Keratinocyte (primary cell): ENCODE results near the gene NR1H2. TPM values are rescaled to one million over a fixed set of nuclear protein-coding genes. Genes with fewer than 3 reads are reported as not detected.

ENCODE experiments used
- DNase-seq: peaks from one replicate; pipeline ENCODE4 v3.0.0-alpha.2; 2011; ENCODE audit warnings: low read depth, missing footprints, low spot score
- FAIRE-seq: peaks from 2 replicates; lab custom pipeline; 2011; peaks lifted over from hg19 to GRCh38; lab: Jason Lieb, UNC
- H2AFZ ChIP-seq: 2 replicates; pipeline ENCODE4 v1.6.0; 2012; ENCODE audit warnings: low read length, control low read depth, inconsistent platforms; ENCODE audit not compliant: control insufficient read depth
- H3K27ac ChIP-seq: 2 replicates; pipeline ENCODE4 v1.5.1; 2011; ENCODE audit warnings: low read length; ENCODE audit not compliant: control insufficient read depth, insufficient read depth
- H3K27me3 ChIP-seq: 3 replicates; pipeline ENCODE4 v1.6.0; 2011; ENCODE audit warnings: low read length; ENCODE audit not compliant: control insufficient read depth, insufficient read depth; ENCODE audit errors: extremely low read depth
- H3K36me3 ChIP-seq, 2 experiments: 2 replicates in 1 of 2; 3 replicates in 1 of 2; pipeline ENCODE4 v1.5.1; 2011; ENCODE audit warnings: low read length in 2 of 2, mild to moderate bottlenecking in 1 of 2; ENCODE audit not compliant: control insufficient read depth in 2 of 2, insufficient read depth in 2 of 2; ENCODE audit errors: extremely low read depth in 1 of 2
- H3K4me1 ChIP-seq: 3 replicates; pipeline ENCODE4 v1.5.1; 2011; ENCODE audit warnings: low read length; ENCODE audit not compliant: control insufficient read depth, insufficient read depth; ENCODE audit errors: extremely low read depth
- H3K4me2 ChIP-seq: 3 replicates; pipeline ENCODE4 v1.6.0; 2011; ENCODE audit warnings: low read depth, low read length; ENCODE audit not compliant: control insufficient read depth, insufficient read depth; ENCODE audit errors: extremely low read depth
- H3K4me3 ChIP-seq, 3 experiments: fragments of 200-600 bp in 1 of 3; sonication (generic) in 1 of 3; 2 replicates in 2 of 3; 3 replicates in 1 of 3; pipeline ENCODE4 v1.5.1; 2011 to 2016; ENCODE audit warnings: low read length in 3 of 3, mild to moderate bottlenecking in 3 of 3, control low read depth in 2 of 3, inconsistent platforms in 1 of 3, low read depth in 1 of 3, mixed read lengths in 1 of 3, mixed run types in 1 of 3, moderate library complexity in 1 of 3; ENCODE audit not compliant: control insufficient read depth in 2 of 3, insufficient read depth in 2 of 3; ENCODE audit errors: extremely low read depth in 1 of 3
- H3K79me2 ChIP-seq: 2 replicates; pipeline ENCODE4 v1.6.0; 2012; ENCODE audit warnings: low read length; ENCODE audit not compliant: control insufficient read depth, insufficient read depth
- H3K9ac ChIP-seq: 3 replicates; pipeline ENCODE4 v1.6.0; 2011; ENCODE audit warnings: low read length; ENCODE audit not compliant: control insufficient read depth, insufficient read depth; ENCODE audit errors: extremely low read depth
- H3K9me1 ChIP-seq: 3 replicates; pipeline ENCODE4 v1.6.0; 2011; ENCODE audit warnings: low read length; ENCODE audit not compliant: control insufficient read depth, insufficient read depth; ENCODE audit errors: extremely low read depth
- H3K9me3 ChIP-seq: 2 replicates; pipeline ENCODE4 v1.5.1; 2012; ENCODE audit warnings: low read depth, low read length; ENCODE audit not compliant: control insufficient read depth
- H4K20me1 ChIP-seq: 3 replicates; pipeline ENCODE4 v1.6.0; 2011; ENCODE audit warnings: low read length; ENCODE audit not compliant: control insufficient read depth, insufficient read depth; ENCODE audit errors: extremely low read depth
- EZH2 ChIP-seq: IDR thresholded peaks from one replicate; pipeline ENCODE4 v1.6.1; 2012; ENCODE audit warnings: inconsistent platforms, mild to moderate bottlenecking, low read length, moderate library complexity
- dilution Hi-C: fragments of 300-500 bp; cut with MboI; formaldehyde crosslinking; loops from one replicate; pipeline ENCODE4 v1.7.0; 2020; ENCODE audit warnings: low sequenced_read_pairs; ENCODE audit not compliant: extremely low pct_ligation_motif_present
- polyA plus RNA-seq, 5 experiments: library from polyadenylated mRNA; depleted of rRNA in 3 of 5; stranded (reverse) in 3 of 5; stranded (forward) in 1 of 5; unstranded in 1 of 5; fragments of >200 nt; gene quantifications; 1 replicate in 1 of 5; 2 replicates in 3 of 5; 3 replicates in 1 of 5; pipeline versions ENCODE4 v1.2.1 to v1.2.3, GENCODE V29; 2011 to 2012; ENCODE audit warnings: missing spikeins in 2 of 5, low read depth in 1 of 5, low replicate concordance in 1 of 5
- TF ChIP-seq, protein P1 (sequence below), 3 experiments: IDR thresholded peaks in 1 of 3; conservative IDR thresholded peaks in 1 of 3; optimal IDR thresholded peaks in 1 of 3; 2 replicates in 2 of 3; 3 replicates in 1 of 3; pipeline versions ENCODE3 to v1.5.1; 2011; ENCODE audit warnings: low read length in 3 of 3, mild to moderate bottlenecking in 3 of 3, moderate library complexity in 2 of 3, control low read depth in 1 of 3, inconsistent platforms in 1 of 3; ENCODE audit not compliant: insufficient read depth in 2 of 3; ENCODE audit errors: extremely low read depth in 1 of 3

The NR1H2 gene
- polyA plus RNA-seq, 1 donor (not counting 4 experiments of a cell fraction or from before 2014, with no cell fraction given), result 19.5 TPM

DNA sequence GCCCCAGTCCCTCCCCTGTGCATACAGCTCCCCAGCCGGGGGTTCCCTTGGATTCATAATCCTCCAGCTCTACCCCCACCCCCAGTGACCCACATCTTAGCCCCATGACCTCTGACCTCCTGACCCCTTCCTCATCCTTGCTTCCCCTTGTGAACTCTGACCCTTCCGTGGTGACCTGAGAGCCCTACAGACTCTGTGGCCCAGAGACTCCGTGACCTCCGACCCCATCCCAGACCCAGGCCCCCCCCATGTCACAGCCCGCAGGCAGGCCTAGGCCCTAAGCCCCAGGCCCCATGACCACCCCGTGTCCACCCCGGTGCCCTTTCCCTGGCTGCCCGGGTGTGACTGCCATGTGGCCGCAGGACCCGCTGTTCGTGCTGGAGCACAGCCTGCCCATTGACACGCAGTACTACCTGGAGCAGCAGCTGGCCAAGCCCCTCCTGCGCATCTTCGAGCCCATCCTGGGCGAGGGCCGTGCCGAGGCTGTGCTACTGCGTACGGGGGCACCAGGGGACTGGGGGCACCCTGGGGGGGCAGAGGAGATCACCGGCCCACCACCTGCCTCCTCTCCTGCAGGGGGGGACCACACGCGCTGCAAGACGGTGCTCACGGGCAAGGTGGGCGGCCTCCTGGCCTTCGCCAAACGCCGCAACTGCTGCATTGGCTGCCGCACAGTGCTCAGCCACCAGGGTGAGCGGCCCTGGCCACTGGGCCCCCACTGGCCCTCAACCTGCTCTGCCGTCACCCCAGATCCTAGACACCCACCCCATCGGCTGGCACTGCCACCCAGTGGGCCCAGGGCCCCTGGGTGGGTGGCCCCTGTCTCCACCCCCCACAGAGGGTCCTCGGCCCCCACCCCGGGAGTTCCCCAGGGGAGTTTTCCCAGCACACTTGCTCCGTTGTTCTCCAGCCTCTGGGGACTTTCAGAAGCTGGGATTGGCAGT is 40.0 kb downstream of the NR1H2 start:
- Histone ChIP-seq H3K27me3 (peaks cover 18% of the 10 kb centered on the region), H4K20me1 (no peaks in the 10 kb centered on the region), H3K9me1 (no peaks in the 10 kb centered on the region), H2AFZ (no peak overlapping the region), H3K9ac (no peak overlapping the region), H3K36me3 (peaks cover 1 to 6% of the 10 kb centered on the region in 2 experiments), H3K4me3 (no peak overlapping the region), H3K27ac (no peak overlapping the region), H3K79me2 (no peaks in the 10 kb centered on the region), H3K4me1 (no peaks in the 10 kb centered on the region), H3K9me3 (no peaks in the 10 kb centered on the region), H3K4me2 (no peak overlapping the region)
- FAIRE-seq (no peak), DNase-seq (no peak)
- no peak for TF ChIP-seq EZH2
- TF ChIP-seq, protein P1, sequence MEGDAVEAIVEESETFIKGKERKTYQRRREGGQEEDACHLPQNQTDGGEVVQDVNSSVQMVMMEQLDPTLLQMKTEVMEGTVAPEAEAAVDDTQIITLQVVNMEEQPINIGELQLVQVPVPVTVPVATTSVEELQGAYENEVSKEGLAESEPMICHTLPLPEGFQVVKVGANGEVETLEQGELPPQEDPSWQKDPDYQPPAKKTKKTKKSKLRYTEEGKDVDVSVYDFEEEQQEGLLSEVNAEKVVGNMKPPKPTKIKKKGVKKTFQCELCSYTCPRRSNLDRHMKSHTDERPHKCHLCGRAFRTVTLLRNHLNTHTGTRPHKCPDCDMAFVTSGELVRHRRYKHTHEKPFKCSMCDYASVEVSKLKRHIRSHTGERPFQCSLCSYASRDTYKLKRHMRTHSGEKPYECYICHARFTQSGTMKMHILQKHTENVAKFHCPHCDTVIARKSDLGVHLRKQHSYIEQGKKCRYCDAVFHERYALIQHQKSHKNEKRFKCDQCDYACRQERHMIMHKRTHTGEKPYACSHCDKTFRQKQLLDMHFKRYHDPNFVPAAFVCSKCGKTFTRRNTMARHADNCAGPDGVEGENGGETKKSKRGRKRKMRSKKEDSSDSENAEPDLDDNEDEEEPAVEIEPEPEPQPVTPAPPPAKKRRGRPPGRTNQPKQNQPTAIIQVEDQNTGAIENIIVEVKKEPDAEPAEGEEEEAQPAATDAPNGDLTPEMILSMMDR (optimal IDR thresholded peaks at IDR 0.05 in 1 of 3, IDR thresholded peaks at IDR 0.05 in 1 of 3, conservative IDR thresholded peaks at IDR 0.05 in 1 of 3; ENCODE audit: extremely low read depth in 1 of 3, insufficient read depth in 2 of 3, low read length in 3 of 3), result no peak
- dilution Hi-C loops, result no loop called here

DNA sequence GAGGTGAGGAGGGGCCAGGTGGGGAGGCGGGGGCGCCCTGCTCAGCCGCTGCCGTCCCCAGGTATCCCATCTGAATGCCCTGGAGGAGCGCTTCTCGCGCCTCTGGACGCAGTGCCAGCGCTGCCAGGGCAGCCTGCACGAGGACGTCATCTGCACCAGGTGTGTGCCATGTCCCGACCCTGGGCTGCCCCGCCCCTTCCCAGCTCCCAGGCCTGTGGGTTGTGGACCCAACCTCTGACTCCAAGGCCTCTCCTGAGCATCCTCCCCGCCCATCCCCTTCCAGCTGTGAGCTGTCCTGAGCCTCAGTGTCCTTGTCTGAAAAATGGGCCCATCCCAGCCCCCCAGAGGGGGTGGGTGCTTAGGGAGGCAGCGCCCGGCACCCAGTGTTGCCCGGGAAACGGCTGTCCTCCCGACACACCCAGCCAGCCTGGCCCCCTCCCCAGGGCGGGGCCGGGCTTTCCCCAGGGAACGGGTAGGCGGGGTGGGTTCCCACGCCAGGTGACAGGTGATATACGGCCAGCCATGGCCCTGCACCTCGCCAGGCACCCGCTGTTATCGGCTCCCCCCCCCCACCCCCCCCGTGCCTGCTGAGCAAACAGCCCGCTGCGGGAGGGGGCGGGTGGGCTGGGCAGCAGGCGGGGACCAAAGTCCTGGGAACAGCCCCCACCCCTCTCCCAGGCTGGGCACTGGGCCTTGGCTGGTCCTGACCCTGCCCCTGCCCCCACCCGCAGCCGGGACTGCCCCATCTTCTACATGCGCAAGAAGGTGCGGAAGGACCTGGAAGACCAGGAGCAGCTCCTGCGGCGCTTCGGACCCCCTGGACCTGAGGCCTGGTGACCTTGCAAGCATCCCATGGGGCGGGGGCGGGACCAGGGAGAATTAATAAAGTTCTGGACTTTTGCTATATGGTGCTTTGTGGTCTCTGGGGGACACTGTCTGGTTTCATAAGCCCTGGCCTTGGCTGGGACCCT is 41.1 kb downstream of the NR1H2 start:
- FAIRE-seq, result no peak
- DNase-seq, result no peak
- TF ChIP-seq, protein P1 (optimal IDR thresholded peaks at IDR 0.05 in 1 of 3, IDR thresholded peaks at IDR 0.05 in 1 of 3, conservative IDR thresholded peaks at IDR 0.05 in 1 of 3; ENCODE audit: extremely low read depth in 1 of 3, insufficient read depth in 2 of 3, low read length in 3 of 3), result no peak
- TF ChIP-seq EZH2, result no peak
- dilution Hi-C loops, result no loop called here
- H3K36me3 ChIP-seq, result peaks cover 1 to 6% of the 10 kb centered on the region in 2 experiments
- H3K4me1 ChIP-seq, result no peaks in the 10 kb centered on the region
- no peaks in the 10 kb centered on the region for H3K79me2 ChIP-seq
- no peaks in the 10 kb centered on the region for H3K9me3 ChIP-seq
- H4K20me1 ChIP-seq, result no peaks in the 10 kb centered on the region
- H3K9me1 ChIP-seq, result no peaks in the 10 kb centered on the region
- no peak overlapping the region for H3K4me2 ChIP-seq
- H3K27ac ChIP-seq, result no peak overlapping the region
- no peak overlapping the region for H3K9ac ChIP-seq
- peaks cover 18% of the 10 kb centered on the region for H3K27me3 ChIP-seq
- H2AFZ ChIP-seq, result no peak overlapping the region
- H3K4me3 ChIP-seq, result no peak overlapping the region
